A549 treated with CpdA at 1 μM for 4 hours (cell line): ENCODE results near the gene SPINK1. TPM values are rescaled to one million over a fixed set of nuclear protein-coding genes. Genes with fewer than 3 reads are reported as not detected.

Experiments used
- total RNA-seq: library from RNA; stranded (reverse); fragments of 200-300 nt; extraction: Qiagen RNA extraction; gene quantifications from 5 replicates; pipeline ENCODE4 v1.2.3, GENCODE V29; 2022; ENCODE audit warnings: low read depth

Gene SPINK1, protein sequence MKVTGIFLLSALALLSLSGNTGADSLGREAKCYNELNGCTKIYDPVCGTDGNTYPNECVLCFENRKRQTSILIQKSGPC
- 0.57 to 1.9 TPM (median 0.92 TPM) in 4 of 5 replicates, not detected in the other for total RNA-seq

DNA sequence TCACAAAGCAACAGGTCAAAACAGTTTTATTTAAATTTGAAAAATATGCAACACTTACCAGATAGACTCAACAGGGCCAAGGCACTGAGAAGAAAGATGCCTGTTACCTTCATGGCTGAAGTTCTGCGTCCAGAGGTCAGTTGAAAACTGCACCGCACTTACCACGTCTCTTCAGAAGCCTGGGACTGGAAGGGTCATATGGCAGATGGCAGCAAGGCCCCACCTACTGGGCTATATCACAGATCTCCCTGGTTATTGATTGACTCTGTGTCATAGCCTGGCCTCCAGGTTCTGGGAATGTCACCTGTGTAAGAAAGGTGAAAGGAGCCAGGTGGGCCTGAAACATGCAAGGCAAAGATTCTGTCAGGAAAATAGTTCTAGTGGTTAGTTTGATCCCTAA is at the start of gene SPINK1:
Gene SPINK1 (minus strand): TSS at position 207 of the 400 bp plus-strand sequence. CDS start 94 bp downstream, at position 113.

DNA sequence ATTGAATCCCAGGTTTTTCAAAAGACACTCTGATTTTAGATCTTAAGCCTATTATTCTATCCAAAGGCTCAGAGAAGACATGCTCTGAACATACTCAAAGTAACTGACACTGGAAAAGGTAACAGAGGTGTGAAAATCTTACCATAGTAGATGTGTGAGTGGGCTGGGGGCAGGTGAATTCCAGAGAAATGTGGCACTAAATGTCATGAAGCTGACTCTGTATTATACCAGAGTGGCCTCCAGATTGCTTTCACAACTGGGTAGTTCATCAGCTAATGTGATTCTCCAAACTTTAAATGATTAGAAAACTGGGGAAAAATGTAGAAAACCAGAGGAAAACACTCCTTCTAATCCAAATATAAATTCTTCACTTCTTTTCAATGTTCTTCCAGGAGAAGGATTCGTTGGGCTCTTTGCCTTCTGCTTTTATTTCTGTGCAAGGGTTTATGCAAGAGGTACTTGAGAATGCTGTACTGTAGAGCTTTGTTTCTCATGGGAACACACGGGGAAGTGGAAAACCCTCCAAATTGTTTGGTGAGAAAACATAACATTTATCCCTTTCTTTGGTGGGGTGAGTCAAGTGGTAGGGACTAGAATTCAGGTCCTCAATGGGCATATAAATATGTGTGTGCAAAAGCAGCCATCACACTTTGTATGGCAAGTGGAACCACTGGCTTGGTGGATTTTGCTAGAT is 46.7 kb upstream of the SPINK1 start, which contains the start of gene SCGB3A2:
Gene SCGB3A2 (plus strand): TSS at position 646 of the 694 bp plus-strand sequence. CDS start 93 bp downstream, outside the sequence.

DNA sequence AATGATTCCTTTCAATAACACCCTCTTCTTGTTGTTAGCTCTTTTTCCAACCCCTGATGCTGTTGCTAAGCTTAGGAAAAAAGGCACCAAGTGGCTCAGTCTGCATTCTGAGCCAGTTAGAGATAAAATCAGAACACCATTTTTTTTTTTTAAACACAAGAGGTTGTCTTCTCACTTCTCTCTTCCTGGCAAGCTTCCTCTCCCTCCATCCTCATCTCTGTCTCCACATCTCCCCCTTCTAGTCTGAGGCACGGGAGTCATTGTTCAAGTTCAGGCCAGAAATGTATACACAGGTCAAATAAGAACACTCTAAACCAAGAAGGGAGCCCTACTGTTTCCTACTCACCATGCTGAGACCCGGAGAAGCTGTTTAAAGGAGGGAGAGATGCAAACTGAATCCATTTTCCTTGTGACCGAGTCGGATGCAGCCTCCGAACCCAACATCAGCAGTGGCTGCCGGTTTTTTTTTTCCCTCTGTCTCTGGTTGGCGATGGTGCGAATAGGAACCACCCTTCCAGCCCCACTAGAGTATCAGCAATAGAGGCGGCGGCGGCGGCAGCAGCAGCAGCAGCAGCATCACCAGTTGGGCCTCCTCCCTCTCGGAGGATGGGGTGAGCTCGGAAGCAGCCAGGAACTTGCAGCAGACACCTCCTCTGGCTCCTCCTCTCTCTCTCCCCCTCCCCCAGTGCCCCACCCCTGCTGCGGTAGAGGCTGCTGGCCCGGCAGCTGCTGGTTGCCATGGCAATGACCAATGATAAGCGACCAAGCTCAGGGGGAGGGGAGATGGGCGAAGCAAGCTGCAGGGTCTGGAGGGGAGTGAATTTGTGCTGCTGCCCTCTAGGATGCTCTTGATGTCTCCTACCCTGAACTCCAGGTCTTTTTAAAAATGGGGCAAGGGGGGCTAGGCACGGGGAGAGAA is 49.1 kb downstream of the SPINK1 start, which contains the start of gene JAKMIP2:
Gene JAKMIP2 (minus strand): TSS at position 619 of the 919 bp plus-strand sequence. CDS start 110,922 bp downstream, outside the sequence.

Other genes starting within 250 kb of the SPINK1 start
- gene JAKMIP2, start 48.9 kb downstream of the SPINK1 start, total RNA-seq, result not detected in 5 replicates
- gene SCGB3A2, start 47.0 kb upstream of the SPINK1 start, total RNA-seq, result not detected in 5 replicates
- not detected in 5 replicates for gene C5orf46, start 74.9 kb upstream of the SPINK1 start, total RNA-seq
- gene SPINK5, start 232.3 kb upstream of the SPINK1 start, total RNA-seq, result not detected in 5 replicates